Spleen (tissue), 11 donors: ENCODE measurements around the gene NEO1. TPM values are rescaled to one million over a fixed set of nuclear protein-coding genes. Genes with fewer than 3 reads are reported as not detected.

ENCODE experiments used
- DNase-seq: peaks from one replicate; pipeline ENCODE4 v3.0.0-alpha.2; 2020
- H3K27ac ChIP-seq, 8 donors: fragments of 200-600 bp; sonication (generic) in 7 of 8; 1 replicate in 4 of 8; 2 replicates in 4 of 8; pipeline versions ENCODE4 v1.5.0 to v1.8.0; 2016 to 2021; ENCODE audit warnings: inconsistent platforms in 4 of 8, mild to moderate bottlenecking in 4 of 8, moderate library complexity in 1 of 8
- H3K27me3 ChIP-seq, 7 donors: fragments of 200-600 bp; sonication (generic) in 6 of 7; replicated peaks in 1 of 7; 1 replicate in 4 of 7; 2 replicates in 3 of 7; pipeline versions ENCODE4 v1.5.0 to v1.8.0; 2016 to 2021; ENCODE audit warnings: inconsistent platforms in 3 of 7, mild to moderate bottlenecking in 1 of 7
- H3K36me3 ChIP-seq, 6 donors: fragments of 200-600 bp; sonication (generic) in 5 of 6; 1 replicate in 4 of 6; 2 replicates in 2 of 6; pipeline versions ENCODE4 v1.5.0 to v1.8.0; 2016 to 2021; ENCODE audit warnings: inconsistent platforms in 2 of 6
- H3K4me1 ChIP-seq, 6 donors: fragments of 200-600 bp; sonication (generic) in 5 of 6; 1 replicate in 3 of 6; 2 replicates in 3 of 6; pipeline versions ENCODE4 v1.5.0 to v1.8.0; 2016 to 2021; ENCODE audit warnings: inconsistent platforms in 3 of 6
- H3K4me3 ChIP-seq, 8 donors: fragments of 200-600 bp; sonication (generic) in 7 of 8; 1 replicate in 4 of 8; 2 replicates in 4 of 8; pipeline versions ENCODE4 v1.5.0 to v1.8.0; 2016 to 2021; ENCODE audit warnings: inconsistent platforms in 4 of 8, mild to moderate bottlenecking in 4 of 8, moderate library complexity in 2 of 8
- H3K9me3 ChIP-seq, 8 donors: fragments of 200-600 bp; sonication (generic) in 7 of 8; 1 replicate in 4 of 8; 2 replicates in 4 of 8; pipeline versions ENCODE4 v1.5.0 to v1.8.0; 2016 to 2021; ENCODE audit warnings: inconsistent platforms in 4 of 8
- POLR2A ChIP-seq, 3 donors: fragments of 450-650 bp; IDR thresholded peaks; one replicate each; pipeline ENCODE4 v1.5.1; 2017; ENCODE audit warnings: antibody characterized with exemption in 3 of 3, mild to moderate bottlenecking in 1 of 3
- POLR2AphosphoS5 ChIP-seq, 3 donors: sonication (generic); formaldehyde crosslinking; IDR thresholded peaks; one replicate each; pipeline ENCODE4 v1.5.1; 2017; ENCODE audit warnings: antibody characterized with exemption in 3 of 3
- WGBS, 5 donors: extraction: QIAGEN DNeasy Blood & Tissue Kit in 3 of 5; methylation state at CpG; one replicate each; pipeline versions ENCODE4 v1.1.5 to v1.1.7; 2013 to 2018; 5-methylcytosine and 5-hydroxymethylcytosine counted together
- intact Hi-C: fragments of 100-400 bp; cut with DNase I; formaldehyde crosslinking; loops from one replicate; pipeline ENCODE4 v1.15.0; 2023; ENCODE audit warnings: low total_unique reads
- polyA plus RNA-seq, 3 donors: library from polyadenylated mRNA; stranded (reverse); fragments of 200-250 nt; gene quantifications; one replicate each; pipeline ENCODE4 v1.2.1, GENCODE V29; 2013
- total RNA-seq, 7 donors: library from RNA; depleted of rRNA in 3 of 7; stranded (reverse); fragments of >200 nt in 3 of 7; fragmentation: NEBNext Ultra II Directional in 4 of 7; extraction: Animal tissue kit (Norgen Biotek cat#: 25700) in 4 of 7; gene quantifications; one replicate each; pipeline versions ENCODE4 v1.1.0 to v1.2.1, GENCODE V29; 2016 to 2021
- TF ChIP-seq, protein P1 (sequence below), 11 experiments: fragments of 200-600 bp in 7 of 11; fragments of 450-650 bp in 4 of 11; sonication (generic) in 4 of 11; IDR thresholded peaks in 8 of 11; conservative IDR thresholded peaks in 3 of 11; 1 replicate in 7 of 11; 2 replicates in 4 of 11; pipeline versions ENCODE4 v1.4.0 to v1.8.0; 2016 to 2021; ENCODE audit warnings: antibody characterized with exemption in 11 of 11, inconsistent platforms in 4 of 11, mild to moderate bottlenecking in 1 of 11
- donor health status: healthy with polysubstance abuse.
- donor health status: DM: no; HTN: no; CAD: no; lungs with moderate emphysema.
- donor health status: DM: no; HTN: no; CAD: no.
- donor health status: Bipolar disorder and iron deficiency.
- donor health status: healthy.
- donor health status: DM: no; HTN: no; CAD: no.
- donor health status: DM: yes; HTN: yes; CAD: no.

The NEO1 gene
- total and polyA plus RNA-seq, 10 donors: 1.4 to 14.3 (median 10.5) TPM

- WGBS, 5 donors: 81 to 93% (median 93%) methylated on average over 8 of the region's 8 CpGs
- TF ChIP-seq POLR2A (IDR thresholded peaks at IDR 0.05) (no peak), POLR2AphosphoS5 (IDR thresholded peaks at IDR 0.05) (no peak)
- TF ChIP-seq, protein P1, sequence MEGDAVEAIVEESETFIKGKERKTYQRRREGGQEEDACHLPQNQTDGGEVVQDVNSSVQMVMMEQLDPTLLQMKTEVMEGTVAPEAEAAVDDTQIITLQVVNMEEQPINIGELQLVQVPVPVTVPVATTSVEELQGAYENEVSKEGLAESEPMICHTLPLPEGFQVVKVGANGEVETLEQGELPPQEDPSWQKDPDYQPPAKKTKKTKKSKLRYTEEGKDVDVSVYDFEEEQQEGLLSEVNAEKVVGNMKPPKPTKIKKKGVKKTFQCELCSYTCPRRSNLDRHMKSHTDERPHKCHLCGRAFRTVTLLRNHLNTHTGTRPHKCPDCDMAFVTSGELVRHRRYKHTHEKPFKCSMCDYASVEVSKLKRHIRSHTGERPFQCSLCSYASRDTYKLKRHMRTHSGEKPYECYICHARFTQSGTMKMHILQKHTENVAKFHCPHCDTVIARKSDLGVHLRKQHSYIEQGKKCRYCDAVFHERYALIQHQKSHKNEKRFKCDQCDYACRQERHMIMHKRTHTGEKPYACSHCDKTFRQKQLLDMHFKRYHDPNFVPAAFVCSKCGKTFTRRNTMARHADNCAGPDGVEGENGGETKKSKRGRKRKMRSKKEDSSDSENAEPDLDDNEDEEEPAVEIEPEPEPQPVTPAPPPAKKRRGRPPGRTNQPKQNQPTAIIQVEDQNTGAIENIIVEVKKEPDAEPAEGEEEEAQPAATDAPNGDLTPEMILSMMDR (IDR thresholded peaks at IDR 0.05 in 8 of 11, conservative IDR thresholded peaks at IDR 0.05 in 3 of 11): no peak
- Histone ChIP-seq H3K27ac (no peak overlapping the region), H3K4me1 (peaks cover 0 to 27% (median 15%) of the 10 kb centered on the region in 6 donors), H3K4me3 (no peak overlapping the region), H3K36me3 (peaks cover 0 to 16% (median 0%) of the 10 kb centered on the region in 6 donors), H3K9me3 (no peaks in the 10 kb centered on the region), H3K27me3 (no peaks in the 10 kb centered on the region)
- DNase-seq: no peak
- intact Hi-C loops: no loop called here
Observed at GRCh38 chr15:73282567-73283365, 230.5 kb downstream of the NEO1 start.

DNA sequence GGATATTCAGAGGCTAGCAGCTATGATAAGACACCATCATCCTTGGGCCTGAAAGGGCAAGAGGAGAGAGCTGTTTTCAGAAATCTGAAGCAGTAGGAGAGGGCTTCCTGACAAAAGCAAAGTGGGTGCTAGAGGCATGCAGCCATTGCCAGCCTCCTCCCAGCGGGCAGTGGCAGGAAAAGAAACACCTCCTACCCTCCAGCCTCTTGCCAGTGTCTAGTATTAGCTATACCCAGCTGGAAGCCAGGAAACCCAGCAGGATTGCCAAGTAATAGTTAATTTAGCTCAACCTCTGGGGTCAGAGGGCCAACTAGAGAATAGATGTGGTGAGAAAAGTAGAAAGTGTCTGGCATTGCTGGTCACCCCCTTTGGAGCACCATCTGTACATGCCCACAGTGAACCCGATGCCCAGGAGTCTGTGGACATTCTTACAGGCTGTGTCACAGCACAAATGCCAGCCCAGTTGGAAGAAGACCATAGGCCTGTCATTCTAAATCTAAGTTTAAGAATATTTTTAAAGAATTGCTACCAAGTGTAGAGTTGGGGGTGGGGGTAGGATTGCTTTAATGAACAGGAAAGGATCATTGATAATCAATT, 231.2 kb downstream of the NEO1 start:
- Histone ChIP-seq H3K27me3 (no peaks in the 10 kb centered on the region), H3K4me1 (peaks cover 0 to 32% (median 15%) of the 10 kb centered on the region in 6 donors), H3K27ac (no peak overlapping the region), H3K36me3 (peaks cover 0 to 20% (median 2%) of the 10 kb centered on the region in 6 donors), H3K4me3 (no peak overlapping the region), H3K9me3 (no peaks in the 10 kb centered on the region)
- DNase-seq: no peak
- intact Hi-C loops: no loop called here
- TF ChIP-seq POLR2A (IDR thresholded peaks at IDR 0.05) (no peak), POLR2AphosphoS5 (IDR thresholded peaks at IDR 0.05) (no peak)
- TF ChIP-seq, protein P1 (IDR thresholded peaks at IDR 0.05 in 8 of 11, conservative IDR thresholded peaks at IDR 0.05 in 3 of 11): no peak
- WGBS, 5 donors: 74 to 89% (median 84%) methylated on average over 2 of the region's 2 CpGs

- intact Hi-C loops: no loop called here
Observed at GRCh38 chr15:73284090-73284716, 231.9 kb downstream of the NEO1 start.

More at GRCh38 chr15:73284090-73284716, 231.9 kb downstream of the NEO1 start:
- 71 to 81% (median 74%) methylated on average over 3 of the region's 3 CpGs for WGBS, 5 donors
- Histone ChIP-seq H3K27ac (no peak overlapping the region), H3K36me3 (peaks cover 0 to 27% (median 4%) of the 10 kb centered on the region in 6 donors), H3K4me1 (peaks cover 0 to 38% (median 15%) of the 10 kb centered on the region in 6 donors), H3K4me3 (no peak overlapping the region), H3K27me3 (no peaks in the 10 kb centered on the region), H3K9me3 (no peaks in the 10 kb centered on the region)
- no peak for TF ChIP-seq POLR2AphosphoS5 (IDR thresholded peaks at IDR 0.05)
- no peak for TF ChIP-seq POLR2A (IDR thresholded peaks at IDR 0.05)
- TF ChIP-seq, protein P1 (IDR thresholded peaks at IDR 0.05 in 8 of 11, conservative IDR thresholded peaks at IDR 0.05 in 3 of 11): peak in 4 of 11 experiments; percentile 15 to 33 (median 23)
- DNase-seq: no peak
